ENCODE results near the gene CORIN.

The CORIN gene

DNA sequence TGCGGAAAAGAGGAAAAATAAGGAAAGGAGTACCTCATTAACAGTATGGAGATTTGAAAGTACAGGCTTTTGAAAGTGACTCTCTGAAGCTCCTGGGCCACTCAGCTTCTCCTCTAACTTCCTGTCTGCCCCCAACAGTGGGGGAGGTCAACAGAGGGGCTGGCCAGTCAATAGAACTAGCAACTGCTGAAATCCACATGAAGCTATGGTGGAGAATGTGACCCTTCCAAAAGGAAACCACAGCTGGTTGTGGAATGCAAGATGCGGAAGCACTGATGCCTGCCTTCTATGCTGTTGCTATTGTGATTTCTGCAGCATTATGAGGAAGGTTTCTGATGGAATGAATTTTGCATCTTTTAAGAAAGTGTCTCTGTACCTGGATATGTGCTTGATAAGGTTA, 2.4 kb downstream of the CORIN start:
- DNase-seq, result no peak

DNA sequence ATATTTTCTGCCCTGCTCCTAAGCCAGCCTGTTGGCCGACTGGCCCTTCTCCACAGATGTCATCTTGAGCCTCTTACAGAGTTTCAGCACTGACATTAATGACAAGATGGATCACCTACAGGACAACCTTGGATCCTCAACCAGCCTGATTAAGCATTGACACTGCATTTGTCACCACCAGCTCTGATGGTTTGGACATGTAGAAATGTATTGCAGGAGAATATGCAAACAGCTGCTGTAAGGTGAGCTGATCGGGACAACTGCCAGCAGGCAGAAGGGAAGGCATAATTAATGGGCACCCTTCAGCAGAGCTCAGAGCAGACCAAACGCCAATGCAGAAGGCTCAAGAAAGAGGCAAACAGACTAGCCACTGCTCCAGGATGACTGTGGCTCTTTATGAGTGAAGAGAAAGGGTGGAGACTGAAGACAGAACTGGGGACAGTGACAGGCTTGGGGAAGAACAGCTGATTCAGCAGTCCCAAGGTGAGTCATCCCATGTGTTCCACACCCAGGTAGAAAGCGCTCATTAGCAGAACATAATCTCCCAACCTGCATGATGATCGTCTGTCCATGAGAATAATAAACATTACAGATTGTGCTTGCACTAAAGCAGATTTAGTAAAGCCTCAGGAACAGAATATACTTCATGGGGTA, 6.7 kb downstream of the CORIN start:
- no peak for DNase-seq

DNA sequence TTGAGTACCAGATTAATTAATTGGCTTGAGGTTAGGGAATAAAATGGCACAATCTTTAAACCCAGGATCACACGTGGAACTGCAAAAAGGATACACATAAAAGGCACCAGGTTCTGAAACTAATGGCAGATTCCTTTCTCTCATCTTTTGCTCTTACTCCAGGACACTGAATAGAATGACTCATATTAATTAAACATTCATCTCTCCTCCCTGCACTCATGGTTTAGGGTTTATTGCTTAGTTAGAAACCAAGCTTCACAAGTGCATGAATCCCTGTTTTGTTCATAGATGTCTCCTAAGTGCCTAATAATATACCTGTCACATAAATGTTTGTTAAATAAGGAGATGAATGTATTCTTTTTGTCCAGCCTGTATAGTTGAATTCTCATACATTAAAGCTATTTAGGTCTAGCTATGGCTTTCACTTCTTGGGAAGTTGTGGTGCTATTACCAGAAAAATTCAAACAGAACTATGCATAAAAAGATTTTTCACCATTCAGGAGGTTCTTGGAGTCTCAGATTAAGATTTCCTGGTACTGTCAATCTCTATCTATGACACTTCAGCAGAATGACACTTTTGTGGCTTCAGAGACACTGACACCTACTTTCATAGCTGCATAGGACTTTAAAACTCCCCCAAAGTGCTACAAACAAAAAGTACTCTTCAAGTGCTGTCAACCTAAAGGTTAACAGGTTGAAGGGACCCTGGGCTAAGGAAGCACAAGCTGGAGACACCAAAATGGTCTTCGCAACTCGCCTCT, 7.4 kb downstream of the CORIN start:
- DNase-seq, result no peak

DNA sequence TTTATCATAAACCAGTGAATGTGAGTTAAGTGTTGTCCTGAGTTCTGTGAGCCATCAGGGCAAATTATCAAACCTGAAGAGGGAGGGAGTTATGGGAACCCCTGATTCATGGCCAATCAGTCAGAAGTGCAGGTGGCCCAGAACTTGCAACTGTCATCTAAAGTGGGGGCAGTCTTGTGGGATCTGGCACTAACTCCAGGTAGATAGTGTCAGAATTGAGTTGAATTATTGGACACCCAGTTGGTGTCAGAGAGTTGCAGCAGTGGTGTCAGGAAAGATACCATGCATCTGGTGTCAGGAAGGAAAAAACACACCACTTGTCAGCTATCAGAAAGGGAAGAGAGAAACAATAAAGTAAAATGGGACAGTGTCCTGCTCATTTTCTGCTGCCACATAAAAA, 8.4 kb downstream of the CORIN start:
- no peak for DNase-seq

DNA sequence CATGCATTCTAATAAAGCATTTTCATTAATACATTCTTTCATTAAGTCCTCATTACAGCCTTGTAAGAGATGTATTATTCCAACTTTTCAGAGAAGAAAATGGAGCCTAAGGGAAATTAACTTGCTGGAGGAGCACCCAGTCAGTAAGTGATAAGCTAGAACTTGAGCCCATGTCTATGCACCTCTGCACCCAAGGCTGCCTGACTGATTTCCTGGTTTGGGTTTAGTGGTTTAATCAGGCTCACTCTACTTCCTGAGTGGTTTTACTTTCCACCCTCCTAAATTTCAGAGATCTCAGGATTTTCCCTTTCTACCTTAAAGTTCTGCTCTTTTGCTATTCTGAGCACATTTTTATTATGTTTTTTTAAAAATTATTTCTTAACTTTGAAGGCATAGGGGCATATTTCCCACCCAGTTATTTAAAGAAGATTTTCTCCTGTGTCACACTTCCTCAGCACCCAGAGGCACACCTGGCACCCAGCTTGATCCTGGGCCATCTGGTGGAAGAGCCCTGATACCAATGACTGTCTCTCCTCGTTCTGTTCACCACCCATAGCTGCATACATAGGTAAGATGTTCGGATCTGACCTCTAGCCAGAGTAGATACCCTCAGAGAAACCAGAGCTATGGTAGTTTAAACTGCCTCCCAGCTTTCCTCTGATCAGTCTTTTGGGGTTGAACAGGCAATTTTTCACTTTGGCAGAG, 10.4 kb downstream of the CORIN start:
- no peak for DNase-seq

DNA sequence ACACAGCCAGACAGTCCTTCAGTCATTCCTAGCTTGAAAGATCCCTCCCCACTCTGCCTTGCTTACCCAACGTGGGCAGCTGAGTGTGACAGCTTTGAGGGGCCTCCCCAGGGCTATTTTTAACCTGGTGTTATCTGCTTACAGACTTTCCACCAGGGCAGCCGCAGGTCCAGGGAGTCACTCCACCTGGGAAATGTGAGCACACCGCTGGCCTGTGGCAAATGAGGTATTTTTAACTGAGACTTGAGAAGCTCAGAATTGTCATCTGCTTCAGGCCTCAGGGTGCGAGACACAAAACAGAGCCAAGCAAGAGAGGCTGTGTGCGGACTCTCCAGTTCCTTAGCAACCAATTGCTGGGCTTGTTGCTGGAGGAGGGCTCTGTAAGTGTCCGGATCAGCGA, 13.0 kb downstream of the CORIN start:
- DNase-seq, result no peak

- DNase-seq, result no peak
Measured at GRCh38 chr4:47819178-47819577, 18.7 kb downstream of the CORIN start.

GRCh38 chr4:47817275-47817674, 20.6 kb downstream of the CORIN start:
- DNase-seq, result no peak

GRCh38 chr4:47816748-47817147, 21.1 kb downstream of the CORIN start:
- DNase-seq, result no peak

- DNase-seq, result no peak
Measured at GRCh38 chr4:47814618-47815295, 23.1 kb downstream of the CORIN start.

- no peak for DNase-seq
Measured at GRCh38 chr4:47809654-47810203, 28.1 kb downstream of the CORIN start.

GRCh38 chr4:47804598-47804997, 33.3 kb downstream of the CORIN start:
- no peak for DNase-seq

DNA sequence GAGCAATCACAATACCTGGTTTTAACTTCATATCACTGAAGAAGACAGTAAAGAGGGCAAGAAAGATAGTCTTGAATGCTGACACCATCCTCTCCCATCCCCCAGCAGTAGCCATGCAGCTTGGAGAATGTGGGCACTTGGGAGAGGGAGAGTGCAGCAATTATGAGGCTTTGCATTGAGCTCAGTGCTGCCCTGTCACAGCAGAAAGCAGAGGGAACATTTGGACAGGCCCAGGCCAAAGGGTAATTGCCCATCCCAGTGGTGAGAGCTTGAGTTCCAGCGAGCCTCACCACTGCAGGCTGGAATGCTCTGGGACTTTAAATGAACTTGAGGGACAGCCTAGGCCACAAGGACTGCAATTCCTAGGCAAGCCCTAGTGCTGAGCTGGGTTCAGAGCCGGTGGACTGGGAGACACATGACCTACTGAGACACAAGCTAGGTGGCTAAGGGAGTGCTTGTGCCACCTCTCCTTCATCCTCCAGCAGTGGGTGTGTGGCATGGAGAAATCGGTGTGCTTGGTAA, 36.3 kb downstream of the CORIN start:
- no peak for DNase-seq

- DNase-seq, result no peak
Measured at GRCh38 chr4:47798165-47798564, 39.7 kb downstream of the CORIN start.

DNA sequence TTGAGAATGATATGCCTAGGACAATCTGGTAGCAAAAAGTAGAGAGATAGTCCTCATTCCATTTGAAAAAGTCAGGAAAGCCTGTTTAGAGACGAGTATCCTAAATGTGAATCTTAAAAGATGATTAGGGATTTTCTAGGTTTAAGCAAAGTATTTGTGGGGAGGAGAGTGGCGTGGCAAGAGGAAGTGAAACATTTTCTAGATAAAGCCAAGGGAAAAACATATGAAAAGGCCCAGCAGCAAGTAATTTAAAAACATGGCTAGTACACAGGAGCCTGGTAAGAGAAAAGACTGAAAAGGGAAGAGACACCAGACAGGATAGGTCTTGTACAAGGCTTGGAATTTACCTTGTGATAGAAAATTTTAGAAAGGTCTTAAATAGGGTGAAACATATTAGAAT, 45.9 kb downstream of the CORIN start:
- no peak for DNase-seq

DNA sequence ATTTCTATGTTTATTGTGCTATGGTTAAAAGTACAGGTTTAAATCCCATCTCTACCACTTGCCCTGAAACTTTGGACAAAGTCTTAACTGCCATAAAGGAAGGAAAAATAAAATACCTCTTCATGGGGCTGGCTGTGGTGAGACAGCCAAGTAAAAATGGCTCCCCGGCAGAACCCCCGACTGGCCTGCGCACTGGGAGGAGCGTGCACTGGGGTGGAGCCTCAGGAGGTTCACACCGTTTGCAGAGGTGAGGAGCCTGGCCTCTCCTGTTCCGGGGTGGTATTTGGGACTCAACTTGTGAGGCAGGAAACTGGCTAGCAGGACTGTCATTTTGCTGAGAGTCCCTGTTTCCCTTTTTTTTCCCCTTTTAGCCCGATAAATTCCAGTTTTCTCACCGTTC, 47.8 kb downstream of the CORIN start:
- DNase-seq, result no peak

- DNase-seq, result no peak
Measured at GRCh38 chr4:47788126-47788525, 49.7 kb downstream of the CORIN start.

DNA sequence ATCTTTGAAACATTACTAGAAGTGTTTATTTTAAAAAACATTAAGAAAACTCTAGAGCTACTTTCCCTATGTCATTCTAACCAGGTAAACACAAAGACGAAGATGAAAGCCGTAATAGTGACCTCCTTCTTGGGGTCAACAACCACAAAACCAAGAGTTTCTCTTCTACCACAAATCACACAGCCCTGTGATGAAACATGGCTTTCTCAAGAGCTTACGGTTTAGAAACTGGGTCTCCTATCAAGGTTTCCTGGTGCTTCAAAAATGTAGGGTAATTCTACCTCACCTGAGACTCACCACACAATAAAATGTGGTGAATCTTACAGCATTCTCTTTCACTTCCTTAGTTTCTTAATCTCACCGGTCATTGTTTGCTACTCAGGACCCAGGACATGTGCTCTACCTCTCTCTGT, 50.9 kb downstream of the CORIN start:
- DNase-seq, result no peak

DNA sequence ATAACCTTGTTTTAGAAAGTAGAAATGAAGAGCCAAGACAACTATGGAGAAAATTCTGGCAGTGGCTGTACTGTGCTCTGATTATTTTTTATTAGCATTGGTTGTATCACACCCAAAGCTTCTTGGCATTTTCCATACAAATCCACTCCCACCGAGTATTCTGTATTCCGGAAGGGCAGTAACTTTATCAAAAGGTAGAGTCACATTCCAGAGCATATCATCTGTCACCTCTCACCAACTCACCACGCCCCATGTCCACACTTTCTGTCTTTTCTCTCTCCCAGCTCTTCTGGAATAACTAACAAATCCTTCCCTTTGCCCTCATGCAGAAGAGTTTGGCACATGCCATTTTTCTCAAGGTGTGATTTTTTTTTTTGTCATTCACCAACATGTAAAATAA, 52.7 kb downstream of the CORIN start:
- DNase-seq, result no peak

DNA sequence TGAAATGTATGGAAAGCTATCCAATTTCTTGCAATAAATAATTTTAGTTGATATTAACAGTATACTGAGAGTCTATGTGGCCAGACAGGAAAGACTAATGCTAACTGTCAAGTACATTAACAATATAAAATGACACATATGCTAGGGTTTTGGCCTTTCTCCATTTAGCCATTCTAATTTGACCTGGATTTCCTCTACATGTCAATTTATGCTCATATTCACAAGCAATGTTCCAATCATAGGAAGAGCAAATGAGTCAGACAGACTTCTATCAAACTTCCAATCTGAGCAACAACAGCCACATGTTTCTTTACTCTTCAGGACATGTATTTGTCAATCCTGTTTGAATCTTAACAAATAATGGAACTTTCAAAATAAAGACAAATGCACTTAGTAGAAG, 53.6 kb downstream of the CORIN start:
- no peak for DNase-seq

DNA sequence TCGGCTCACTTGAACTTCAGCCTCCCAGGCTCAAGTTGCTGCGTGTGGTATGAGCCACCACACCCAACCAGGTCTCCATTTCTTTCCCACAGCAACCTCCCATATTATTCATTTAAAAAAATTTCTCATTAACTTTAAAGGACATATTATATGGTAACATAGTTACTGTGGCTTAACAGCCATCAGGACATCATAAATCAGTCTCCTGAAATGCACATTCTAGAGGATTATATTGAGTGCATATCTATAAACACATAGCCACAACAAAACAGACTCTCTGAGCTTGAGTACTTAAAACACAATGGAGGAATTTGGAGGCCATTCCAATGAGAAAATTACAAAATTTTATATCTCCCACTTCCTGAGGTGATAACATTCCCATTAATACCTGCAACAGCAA, 61.5 kb downstream of the CORIN start:
- DNase-seq, result no peak

DNA sequence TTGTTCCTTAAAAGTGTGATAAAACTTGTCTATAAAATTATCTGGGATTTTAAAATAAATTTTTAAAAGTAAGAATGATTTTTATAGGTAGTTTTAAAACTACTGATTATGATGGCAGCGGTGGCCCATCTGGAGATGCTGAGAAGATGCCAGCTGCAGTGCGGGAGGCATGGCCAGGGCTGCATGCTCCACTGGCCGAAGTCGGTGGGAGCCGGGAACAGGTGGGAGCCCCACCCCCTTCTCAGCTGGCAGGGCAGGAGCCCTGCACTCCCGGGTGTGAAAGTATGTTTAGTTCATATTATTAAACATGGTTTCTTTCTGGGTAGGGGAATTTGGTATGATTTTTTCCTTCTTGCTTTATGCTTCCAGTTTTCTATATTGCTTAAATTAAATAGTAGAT, 63.8 kb downstream of the CORIN start:
- DNase-seq, result no peak

DNA sequence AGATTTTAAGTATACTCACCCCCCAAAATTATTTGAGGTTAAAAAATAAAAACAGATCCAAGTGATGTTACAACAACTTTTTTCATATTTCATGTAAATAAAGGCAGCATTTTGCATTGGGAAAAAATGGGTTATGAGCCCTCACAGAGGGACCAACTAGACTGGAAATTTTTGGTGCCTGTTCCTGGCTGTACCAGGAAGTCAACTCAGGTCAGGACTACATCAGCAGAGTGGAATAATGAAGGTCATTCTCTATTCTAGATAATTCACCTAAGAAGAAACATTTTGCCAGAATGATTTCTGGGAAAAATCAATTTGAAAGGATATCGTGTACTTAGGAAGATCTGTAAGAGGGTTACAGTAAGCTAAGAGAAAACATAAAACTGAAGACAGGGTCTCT, 66.8 kb downstream of the CORIN start:
- DNase-seq, result no peak
